Activated B cell treated with CpG ODN at 0.5 μM for 24 hours (primary cell): ENCODE measurements around the gene AGBL4. TPM values are rescaled to one million over a fixed set of nuclear protein-coding genes. Genes with fewer than 3 reads are reported as not detected.
"Not testable (repeated sequence)": the region's sequence is repeated elsewhere in the genome, so short reads cannot be mapped to it uniquely, and the experiment has no call there.

Experiments
- ATAC-seq: fragments of 200-7000 bp; cut with Tn5 transposase; one replicate; pipeline ENCODE4 v1.10.0; 2021; ENCODE audit warnings: low read depth, mild to moderate bottlenecking, moderate library complexity
- CTCF ChIA-PET: fragments of 350-600 bp; sonication (Branson Sonifier 250); formaldehyde crosslinking; loops from one replicate; lab custom pipeline; 2021; ENCODE audit warnings: antibody characterized with exemption; lab: Charles Lee
- POLR2A ChIA-PET: fragments of 350-600 bp; sonication (Branson Sonifier 250); formaldehyde crosslinking; loops from one replicate; lab custom pipeline; 2021; ENCODE audit warnings: antibody characterized with exemption; lab: Charles Lee
- DNase-seq: peaks from one replicate; pipeline ENCODE4 v3.0.0; 2022
- H3K27ac Mint-ChIP-seq: one replicate; pipeline ENCODE4 v1.8.0; 2020; ENCODE audit warnings: mixed read lengths
- H3K27me3 Mint-ChIP-seq: one replicate; pipeline ENCODE4 v1.8.0; 2021; ENCODE audit warnings: mixed read lengths
- H3K36me3 Mint-ChIP-seq: one replicate; pipeline ENCODE4 v1.8.0; 2021; ENCODE audit warnings: low read depth, mixed read lengths
- H3K4me1 Mint-ChIP-seq: one replicate; pipeline ENCODE4 v1.8.0; 2021; ENCODE audit warnings: mixed read lengths
- H3K4me3 Mint-ChIP-seq: one replicate; pipeline ENCODE4 v1.8.0; 2020; ENCODE audit warnings: mild to moderate bottlenecking, mixed read lengths
- H3K9me3 Mint-ChIP-seq: one replicate; pipeline ENCODE4 v1.8.0; 2020; ENCODE audit warnings: mixed read lengths
- intact Hi-C: fragments of 100-400 bp; cut with micrococcal nuclease; formaldehyde crosslinking; loops from one replicate; pipeline ENCODE4 v1.15.1; 2024
- total RNA-seq: library from RNA; stranded (reverse); gene quantifications from 2 replicates; pipeline ENCODE4 v1.2.3, GENCODE V29; 2022
- TF ChIP-seq, protein P1 (sequence below): fragments of 200-600 bp; IDR thresholded peaks from one replicate; pipeline ENCODE4 v1.8.0; 2022; ENCODE audit warnings: antibody characterized with exemption, mild to moderate bottlenecking

AGBL4 gene
- total RNA-seq, 1 donor from 2014 or later = 0.24 TPM

DNA sequence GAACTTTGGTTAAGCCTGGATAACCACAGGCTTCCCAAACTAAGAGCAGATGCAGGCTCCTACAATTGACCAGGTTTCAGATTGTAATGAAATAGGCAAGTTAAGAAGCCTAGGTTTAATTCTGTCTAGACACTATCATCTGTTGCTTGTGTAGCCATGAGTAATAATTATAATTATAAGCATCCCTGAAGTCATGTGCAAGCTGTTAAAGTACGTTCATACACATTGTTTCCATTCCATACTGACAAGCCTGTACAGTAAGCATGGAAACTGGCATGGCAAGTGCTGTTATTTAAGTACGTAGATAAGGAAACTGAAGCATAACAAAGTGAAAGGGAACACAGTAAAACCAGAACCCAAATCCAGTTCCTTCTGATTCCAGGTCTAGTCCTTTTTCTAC lies 689.8 kb downstream of the AGBL4 start:
- no peak overlapping the region for H3K4me3 Mint-ChIP-seq
- DNase-seq (no peak), ATAC-seq (no peak)
- CTCF ChIA-PET = no interaction called here
- H3K27ac Mint-ChIP-seq = no peak overlapping the region
- intact Hi-C loops = no loop called here
- H3K4me1 Mint-ChIP-seq = no peaks in the 10 kb centered on the region
- no peaks in the 10 kb centered on the region for H3K36me3 Mint-ChIP-seq
- no peaks in the 10 kb centered on the region for H3K9me3 Mint-ChIP-seq
- TF ChIP-seq, protein P1, sequence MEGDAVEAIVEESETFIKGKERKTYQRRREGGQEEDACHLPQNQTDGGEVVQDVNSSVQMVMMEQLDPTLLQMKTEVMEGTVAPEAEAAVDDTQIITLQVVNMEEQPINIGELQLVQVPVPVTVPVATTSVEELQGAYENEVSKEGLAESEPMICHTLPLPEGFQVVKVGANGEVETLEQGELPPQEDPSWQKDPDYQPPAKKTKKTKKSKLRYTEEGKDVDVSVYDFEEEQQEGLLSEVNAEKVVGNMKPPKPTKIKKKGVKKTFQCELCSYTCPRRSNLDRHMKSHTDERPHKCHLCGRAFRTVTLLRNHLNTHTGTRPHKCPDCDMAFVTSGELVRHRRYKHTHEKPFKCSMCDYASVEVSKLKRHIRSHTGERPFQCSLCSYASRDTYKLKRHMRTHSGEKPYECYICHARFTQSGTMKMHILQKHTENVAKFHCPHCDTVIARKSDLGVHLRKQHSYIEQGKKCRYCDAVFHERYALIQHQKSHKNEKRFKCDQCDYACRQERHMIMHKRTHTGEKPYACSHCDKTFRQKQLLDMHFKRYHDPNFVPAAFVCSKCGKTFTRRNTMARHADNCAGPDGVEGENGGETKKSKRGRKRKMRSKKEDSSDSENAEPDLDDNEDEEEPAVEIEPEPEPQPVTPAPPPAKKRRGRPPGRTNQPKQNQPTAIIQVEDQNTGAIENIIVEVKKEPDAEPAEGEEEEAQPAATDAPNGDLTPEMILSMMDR = no peak
- H3K27me3 Mint-ChIP-seq = no peaks in the 10 kb centered on the region
- POLR2A ChIA-PET = no interaction called here

DNA sequence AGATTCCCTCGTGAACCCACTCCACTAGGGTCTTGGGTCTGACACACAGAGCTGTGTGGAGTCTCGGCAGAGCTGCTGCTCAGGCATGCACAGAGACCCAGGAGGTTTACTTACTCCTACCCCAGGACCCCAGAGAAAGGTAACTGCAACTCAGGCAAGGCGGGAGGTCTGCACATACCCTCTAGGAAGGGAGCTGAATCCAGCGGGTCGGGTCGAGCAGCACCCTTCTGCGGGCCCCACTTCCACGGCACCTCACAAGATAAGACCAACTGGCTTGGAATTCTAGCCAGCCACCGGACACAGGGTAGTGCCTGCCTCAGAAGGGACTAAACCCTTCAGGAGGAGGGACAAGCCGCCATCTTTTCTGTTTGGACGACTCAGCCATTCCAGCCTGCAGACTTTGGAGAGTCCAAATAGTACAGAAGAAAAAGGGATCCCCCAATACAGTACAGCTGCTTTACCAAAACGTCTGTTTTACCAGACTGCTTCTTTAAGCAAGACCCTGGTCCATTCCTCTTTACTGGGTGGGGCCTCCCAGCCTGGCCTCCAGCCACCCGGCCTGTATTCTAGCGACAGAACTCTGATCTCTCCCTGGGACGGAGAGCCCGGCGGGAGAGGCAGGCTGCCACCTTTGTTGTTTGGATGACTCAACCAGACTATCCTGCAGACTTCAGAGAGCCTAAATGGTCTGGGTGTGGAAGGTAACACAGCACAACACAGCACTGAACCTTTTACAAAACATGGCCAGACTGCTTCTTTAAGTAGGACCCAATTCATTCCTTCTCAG lies 692.5 kb downstream of the AGBL4 start:
- H3K36me3 Mint-ChIP-seq = no peaks in the 10 kb centered on the region
- ATAC-seq (no peak), DNase-seq (no peak)
- intact Hi-C loops = no loop called here
- no peaks in the 10 kb centered on the region for H3K9me3 Mint-ChIP-seq
- ChIA-PET CTCF (no interaction called here), POLR2A (no interaction called here)
- no peak overlapping the region for H3K4me3 Mint-ChIP-seq
- no peak overlapping the region for H3K27ac Mint-ChIP-seq
- H3K27me3 Mint-ChIP-seq = no peaks in the 10 kb centered on the region
- TF ChIP-seq, protein P1 = no peak
- no peaks in the 10 kb centered on the region for H3K4me1 Mint-ChIP-seq

DNA sequence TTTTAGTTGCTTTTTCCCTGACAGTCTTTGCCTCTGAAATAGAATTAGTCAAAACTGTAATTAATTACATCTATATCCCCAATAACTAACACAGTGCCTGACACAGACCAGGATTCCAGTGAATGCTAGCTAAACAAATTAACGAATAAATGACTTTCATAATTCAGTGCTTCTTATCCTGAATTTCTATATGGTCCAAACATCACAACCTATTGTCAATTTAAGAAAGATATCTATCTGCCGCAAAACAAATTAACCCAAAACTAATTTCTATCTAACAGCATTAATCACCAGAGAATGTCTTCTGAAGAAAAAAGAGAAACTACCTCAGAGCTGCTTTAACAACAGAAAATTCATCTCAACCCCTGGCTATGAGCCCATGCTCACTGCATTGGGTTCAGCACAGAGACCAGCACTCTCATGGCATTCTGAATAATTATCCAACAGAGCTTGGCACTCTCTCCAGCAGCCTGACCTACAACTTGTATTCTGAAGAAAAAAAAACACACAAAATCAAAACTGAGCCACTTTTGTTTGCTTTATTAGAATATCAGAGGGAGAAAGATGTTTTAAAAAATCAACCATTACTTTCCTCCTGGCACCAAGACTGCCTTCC lies 699.7 kb downstream of the AGBL4 start:
- Mint-ChIP-seq H3K9me3 (peaks cover 2% of the 10 kb centered on the region), H3K27ac (no peak overlapping the region), H3K36me3 (no peaks in the 10 kb centered on the region), H3K27me3 (peaks cover 2% of the 10 kb centered on the region), H3K4me1 (no peaks in the 10 kb centered on the region), H3K4me3 (no peak overlapping the region)
- CTCF ChIA-PET = no interaction called here
- DNase-seq (no peak), ATAC-seq (no peak)
- POLR2A ChIA-PET = no interaction called here
- TF ChIP-seq, protein P1 = no peak
- intact Hi-C loops = no loop called here

DNA sequence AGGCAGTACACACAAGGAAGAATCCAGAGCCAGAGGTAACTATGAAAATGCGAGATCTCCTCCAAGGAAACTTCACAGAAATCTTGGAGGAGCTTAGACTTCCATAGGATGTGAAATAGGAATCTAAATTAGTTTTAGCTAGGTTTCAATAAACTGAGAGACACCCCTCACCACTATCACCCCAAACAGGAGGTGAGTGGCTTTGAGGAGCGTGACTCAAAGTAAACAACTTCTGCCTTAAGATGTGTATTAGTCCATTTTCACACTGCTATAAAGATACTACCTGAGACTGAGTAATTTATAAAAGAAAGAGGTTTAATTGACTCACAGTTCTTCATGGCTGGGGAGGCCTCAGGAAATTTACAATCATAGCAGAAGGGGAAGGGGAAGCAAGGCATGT lies 703.3 kb downstream of the AGBL4 start:
- H3K4me1 Mint-ChIP-seq, CTCF ChIA-PET, intact Hi-C loops, H3K4me3 Mint-ChIP-seq, H3K9me3 Mint-ChIP-seq, POLR2A ChIA-PET, DNase-seq, H3K36me3 Mint-ChIP-seq, ATAC-seq, H3K27me3 Mint-ChIP-seq, H3K27ac Mint-ChIP-seq: not testable (repeated sequence)

DNA sequence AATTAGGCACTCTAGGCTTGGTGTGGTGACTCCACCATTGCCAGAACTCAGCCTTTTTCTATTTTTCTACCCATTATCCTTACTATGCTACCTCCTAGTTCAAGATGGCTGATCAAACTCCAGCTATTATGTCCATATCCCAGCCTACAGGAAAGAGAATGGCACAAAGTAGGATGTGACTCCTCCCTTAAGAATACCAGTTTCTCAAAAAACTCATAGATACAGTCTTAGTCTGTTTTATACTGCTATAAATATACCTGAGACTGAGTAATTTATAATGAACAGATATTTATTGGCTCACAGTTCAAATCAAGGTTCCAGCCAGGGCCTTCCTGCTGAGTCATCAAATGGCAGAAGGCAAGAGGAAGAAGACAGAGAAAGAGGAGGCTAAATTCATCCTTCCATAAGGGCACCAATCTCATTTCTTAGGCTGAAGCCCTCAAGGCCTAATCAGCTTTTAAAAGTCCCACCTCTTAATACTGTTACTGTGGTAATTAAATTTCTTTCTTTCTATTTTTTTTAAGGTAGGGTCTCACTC lies 704.3 kb downstream of the AGBL4 start:
- CTCF ChIA-PET = no interaction called here
- ATAC-seq (no peak), DNase-seq (no peak)
- POLR2A ChIA-PET = no interaction called here
- TF ChIP-seq, protein P1 = no peak
- Mint-ChIP-seq H3K36me3 (no peaks in the 10 kb centered on the region), H3K4me1 (no peaks in the 10 kb centered on the region), H3K4me3 (no peak overlapping the region), H3K27ac (no peak overlapping the region), H3K9me3 (peaks cover 2% of the 10 kb centered on the region), H3K27me3 (peaks cover 2% of the 10 kb centered on the region)
- intact Hi-C loops = no loop called here
